ENCODE measurements around the gene C18orf63.
"Not testable (repeated sequence)": the region's sequence is repeated elsewhere in the genome, so short reads cannot be mapped to it uniquely, and the experiment has no call there.

C18orf63 gene

DNA sequence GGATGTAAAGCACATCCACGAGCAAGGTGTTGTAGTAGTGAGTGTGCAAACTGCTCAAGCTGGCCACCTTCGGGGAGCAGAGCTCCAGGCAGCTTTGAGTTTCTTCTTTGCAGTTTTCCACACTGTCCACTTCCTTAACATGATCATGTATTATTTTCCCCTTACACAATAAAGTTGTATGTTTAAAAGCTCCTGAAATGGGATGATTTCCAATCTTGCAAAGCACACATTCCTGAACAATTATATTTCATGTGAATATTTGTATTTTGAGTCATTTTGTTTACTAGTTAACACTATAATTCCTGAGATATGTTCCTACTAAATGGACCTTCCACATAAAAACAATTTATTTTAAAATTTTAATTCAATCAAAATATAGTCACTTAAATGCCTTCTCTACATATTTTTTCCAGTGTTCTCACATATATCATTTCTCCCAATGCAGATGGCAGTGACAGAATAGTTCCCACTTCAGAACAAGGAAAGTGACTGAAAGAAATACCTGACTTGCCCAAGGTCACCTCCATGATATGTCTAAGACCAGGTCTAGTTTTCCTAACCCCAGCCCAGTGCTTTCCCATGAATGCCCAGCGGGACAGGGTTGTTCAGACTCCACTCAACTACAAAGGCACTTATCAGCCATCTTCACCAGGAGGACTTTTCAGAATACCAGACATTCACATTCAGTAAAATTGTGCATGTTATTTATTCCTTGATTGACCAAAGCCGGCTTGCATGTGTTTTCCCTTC is 29.4 kb upstream of the C18orf63 start:
- no peak for DNase-seq (ENCODE audit: low spot score)

DNA sequence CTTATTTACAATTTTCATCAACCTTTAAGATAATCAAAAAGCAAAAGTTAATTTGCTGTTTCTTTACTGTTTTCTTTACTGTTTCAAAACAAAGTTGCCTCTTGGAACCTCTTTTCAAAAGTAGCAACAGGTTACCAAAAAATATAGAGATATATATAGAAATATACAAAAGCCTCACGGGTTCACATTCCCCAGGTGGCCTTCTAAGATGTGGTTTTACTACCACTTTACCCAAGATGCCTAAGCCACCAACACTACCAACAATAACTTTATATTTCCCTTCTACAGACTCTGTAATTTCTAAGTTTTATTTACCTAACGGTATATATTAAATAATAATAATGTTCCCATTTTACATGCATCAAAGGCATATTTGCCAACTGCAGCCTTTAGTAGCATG is 28.8 kb upstream of the C18orf63 start:
- DNase-seq (ENCODE audit: low spot score), result no peak

DNA sequence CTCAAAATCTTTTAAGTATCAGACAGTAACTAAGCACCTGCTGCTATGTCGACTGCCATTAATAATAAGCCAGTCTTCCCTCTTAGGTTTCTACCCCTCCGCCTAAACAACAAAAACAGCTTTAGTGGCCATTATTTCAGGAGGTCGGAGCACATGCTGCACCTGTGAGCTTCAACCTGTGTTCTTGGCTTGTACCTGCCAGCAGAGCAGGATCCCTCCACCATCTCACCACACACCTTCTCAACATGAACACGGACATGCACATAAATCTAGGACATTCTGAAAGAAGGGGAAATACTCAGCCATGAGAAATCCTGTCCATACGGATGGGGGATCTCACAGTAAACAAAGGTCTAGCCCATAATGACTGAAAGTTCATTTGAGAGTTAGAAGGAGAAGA is 27.6 kb upstream of the C18orf63 start:
- DNase-seq (ENCODE audit: low spot score), result no peak

DNA sequence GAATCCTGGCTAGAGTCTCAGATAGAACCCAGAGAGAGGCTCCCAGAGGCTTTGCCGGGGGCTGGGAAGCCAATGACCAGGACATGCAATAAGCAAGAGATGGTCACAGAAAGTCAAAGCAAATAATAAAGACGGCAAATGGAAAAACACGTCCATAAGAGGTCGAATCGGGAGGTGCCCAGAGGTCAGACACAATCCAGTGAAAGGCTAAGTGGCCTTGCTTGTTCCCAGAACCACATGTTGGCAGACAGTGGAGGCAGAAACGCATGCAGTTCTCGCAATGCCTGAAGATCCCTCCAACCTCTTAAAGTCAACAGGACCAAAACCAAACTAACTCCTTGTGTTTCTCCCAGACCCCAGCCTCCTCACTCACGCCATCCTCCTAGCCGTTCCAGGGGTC is 26.9 kb upstream of the C18orf63 start:
- DNase-seq (ENCODE audit: low spot score), result no peak

DNA sequence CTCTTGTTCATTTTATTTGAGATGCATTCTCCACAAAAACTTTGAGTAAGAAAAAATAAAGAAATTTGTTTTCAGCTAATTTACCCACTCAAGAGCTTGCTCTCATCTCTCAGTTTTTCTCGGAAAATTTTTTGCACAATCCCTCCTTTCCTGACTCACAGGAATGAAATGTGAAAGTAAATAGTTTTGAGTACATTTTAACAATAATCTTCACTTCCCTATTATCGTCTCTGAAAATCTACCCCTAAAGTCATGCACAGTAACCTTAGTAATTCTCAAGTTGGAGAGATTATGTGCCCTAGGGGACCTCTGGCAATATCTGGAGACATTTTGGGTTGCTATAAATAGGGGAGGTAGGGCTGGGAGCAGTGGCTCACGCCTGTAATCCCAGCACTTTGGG is 26.5 kb upstream of the C18orf63 start:
- DNase-seq (ENCODE audit: low spot score), result no peak

DNA sequence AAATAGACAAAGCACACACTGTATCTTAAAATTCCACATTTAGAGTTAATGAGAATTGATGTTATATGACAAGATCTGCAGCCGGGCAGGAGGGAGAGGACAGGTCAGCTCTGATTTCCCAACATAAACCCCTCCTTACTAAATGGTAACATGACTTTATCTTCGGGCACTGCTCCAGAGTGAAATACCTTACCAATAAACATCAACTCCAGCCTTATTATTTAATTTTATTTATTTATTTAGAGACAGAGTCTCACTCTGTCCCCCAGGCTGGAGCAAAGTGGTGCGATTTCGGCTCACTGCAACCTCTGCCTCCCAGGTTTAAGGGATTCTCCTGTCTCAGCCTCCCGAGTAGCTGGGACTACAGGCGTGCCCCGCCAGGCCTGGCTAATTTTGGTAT is 25.6 kb upstream of the C18orf63 start:
- DNase-seq (ENCODE audit: low spot score), result no peak

DNA sequence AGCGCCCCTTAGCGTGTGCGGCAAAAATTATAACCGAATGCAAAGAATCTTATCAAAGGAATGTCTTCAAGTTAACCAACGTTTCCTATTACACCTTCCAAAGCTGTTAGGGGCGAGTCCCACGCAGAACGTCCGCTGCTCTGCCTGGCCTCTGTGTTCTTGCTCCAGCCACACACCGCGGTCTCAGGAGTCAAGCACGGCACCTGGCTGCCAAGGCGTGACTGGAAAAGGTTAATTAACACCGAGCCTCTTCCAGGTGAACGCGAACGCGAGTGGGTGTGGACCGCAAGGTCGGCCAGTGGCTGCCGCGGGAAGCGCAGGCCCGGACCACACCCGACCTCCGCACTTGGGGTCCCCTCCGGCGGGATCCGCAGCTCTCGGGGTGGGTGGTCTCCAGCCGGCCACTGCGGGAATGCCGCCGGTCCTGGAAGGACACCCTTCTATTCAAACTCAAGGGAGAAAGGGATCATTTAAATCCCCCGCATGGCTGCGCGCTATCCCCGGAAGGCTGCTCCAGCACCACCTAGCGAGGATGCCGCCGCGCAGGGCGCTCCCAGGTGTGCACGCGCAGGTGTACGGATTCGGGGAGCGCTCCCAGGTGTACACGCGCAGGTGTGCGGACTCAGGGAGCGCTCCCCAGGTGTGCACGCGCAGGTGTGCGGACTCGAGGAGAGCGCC is 24.7 kb upstream of the C18orf63 start:
- DNase-seq (ENCODE audit: low spot score), result no peak

DNA sequence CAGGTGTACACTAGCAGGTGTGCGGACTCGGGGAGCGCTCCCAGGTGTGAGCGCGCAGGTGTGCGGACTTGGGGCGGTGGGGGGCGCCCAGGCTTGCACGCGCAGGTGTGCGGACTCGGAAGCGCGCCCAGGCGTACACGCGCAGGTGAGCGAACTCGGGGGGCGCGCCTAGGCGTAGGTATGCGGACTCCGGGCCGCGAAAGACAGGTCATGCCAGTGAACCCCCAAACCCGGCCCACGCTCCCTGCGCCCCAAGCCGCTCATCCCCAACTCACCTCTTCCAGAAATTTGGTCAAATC is 24.2 kb upstream of the C18orf63 start:
- no peak for DNase-seq (ENCODE audit: low spot score)

DNA sequence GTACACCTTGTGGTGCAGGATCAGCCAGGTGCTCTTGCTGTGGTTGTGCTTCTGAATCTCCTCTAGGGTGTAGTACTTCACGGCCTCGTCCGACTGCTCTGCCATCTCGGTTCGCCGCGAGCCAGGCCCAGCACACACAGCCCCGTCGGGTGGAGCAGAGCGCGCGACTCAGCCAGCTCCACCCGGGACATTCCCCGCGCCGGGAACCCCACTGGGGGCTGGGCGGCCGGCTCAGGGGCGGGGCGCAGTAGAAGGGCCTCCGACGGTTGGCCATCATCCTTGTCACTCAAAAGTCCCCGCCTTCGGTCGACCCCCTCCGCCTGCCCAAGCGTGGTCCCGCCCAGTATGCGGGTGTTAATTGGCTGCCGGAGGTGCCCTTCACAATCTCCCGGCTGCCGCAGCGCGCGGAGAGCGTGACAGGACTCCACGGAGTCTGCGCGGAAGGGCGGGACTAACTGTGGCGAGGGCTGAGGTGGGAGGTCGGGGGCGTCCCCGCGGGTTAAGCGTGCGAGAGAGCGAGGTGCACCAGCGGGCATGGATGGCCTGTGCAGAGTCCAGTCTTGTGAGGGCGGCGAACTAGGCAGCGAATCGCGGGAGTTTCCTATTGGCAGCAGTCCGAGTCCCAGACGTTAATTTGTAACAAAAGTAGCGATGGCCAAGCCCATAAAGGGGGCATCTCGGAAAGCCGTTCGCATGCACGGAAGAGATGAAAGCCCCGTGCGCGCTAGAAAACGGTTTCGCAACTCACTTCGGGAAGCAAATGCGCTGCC is 23.7 kb upstream of the C18orf63 start, which contains the start of gene CYB5A:
Gene CYB5A, minus strand, starts transcription at position 193 of the 770 bp plus-strand sequence. Its CDS starts 88 bp downstream, at position 105.
- peak; percentile 95 for DNase-seq (ENCODE audit: low spot score)

DNA sequence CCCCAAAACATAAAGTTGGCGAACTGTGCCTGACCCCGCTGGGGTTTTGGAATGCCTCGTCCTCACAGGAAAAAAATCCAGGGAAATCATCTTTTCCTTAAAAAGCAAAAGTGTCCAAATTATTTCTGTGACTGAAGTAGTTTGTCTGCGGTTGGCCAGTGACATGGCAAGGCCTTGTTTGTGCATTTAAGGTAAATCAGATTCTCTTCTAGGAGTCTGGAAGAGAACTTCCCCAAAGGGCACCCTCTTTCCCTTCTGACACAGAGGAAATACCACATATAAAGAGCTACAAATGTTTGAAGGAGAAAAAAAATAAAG is 23.1 kb upstream of the C18orf63 start:
- DNase-seq (ENCODE audit: low spot score), result no peak

DNA sequence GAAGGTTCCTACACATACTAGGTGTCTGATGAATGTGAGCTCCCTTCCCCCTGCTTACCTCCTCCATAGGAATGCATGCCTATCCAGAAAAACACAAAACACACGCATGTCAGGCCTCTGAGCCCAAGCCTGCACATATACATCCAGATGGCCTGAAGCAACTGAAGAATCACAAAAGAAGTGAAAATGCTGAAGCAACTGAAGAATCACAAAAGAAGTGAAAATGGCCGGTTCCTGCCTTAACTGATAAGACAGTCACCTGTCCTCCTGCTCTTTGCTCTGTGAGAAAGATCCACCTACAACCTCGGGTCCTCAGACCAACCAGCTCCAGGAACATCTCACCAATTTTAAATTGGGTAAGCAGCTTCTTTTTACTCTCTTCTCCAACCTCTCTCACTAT is 22.7 kb upstream of the C18orf63 start:
- not testable (repeated sequence) for DNase-seq (ENCODE audit: low spot score)

DNA sequence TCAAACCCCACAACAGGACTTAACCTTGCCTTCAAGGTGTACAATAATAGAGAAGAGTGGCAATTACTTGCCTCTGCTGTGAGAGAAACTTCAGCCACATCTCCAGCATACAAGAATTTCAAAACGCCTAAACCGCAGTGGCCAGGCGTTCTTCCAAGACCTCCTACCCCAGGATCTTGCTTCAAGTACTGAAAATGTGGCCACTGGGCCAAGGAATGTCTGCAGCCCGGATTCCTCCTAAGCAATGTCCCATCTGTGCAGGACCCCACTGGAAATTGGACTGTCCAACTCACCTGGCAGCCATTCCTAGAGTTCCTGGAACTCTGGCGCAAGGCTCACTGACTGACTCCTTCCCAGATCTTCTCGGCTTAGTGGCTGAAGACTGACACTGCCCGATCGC is 21.1 kb upstream of the C18orf63 start:
- DNase-seq (ENCODE audit: low spot score), result no peak

DNA sequence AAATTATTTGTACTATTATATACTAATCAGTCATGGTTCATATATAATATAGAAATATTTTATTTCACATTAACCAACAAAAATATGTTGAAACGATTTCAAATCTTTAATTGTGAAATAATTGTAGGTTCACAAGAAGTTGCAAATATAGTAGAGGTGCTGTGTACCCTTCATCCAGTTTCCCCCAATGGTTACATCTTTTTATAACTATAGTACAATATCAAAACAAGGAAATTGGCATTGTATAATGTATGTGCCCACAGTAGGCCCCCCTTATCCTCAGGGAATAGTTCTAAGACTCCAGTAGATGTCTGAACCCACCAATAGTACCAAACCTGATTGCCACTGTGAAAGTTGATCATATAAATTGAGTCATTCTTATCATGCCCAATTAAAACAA is 16.5 kb upstream of the C18orf63 start:
- no peak for DNase-seq (ENCODE audit: low spot score)

DNA sequence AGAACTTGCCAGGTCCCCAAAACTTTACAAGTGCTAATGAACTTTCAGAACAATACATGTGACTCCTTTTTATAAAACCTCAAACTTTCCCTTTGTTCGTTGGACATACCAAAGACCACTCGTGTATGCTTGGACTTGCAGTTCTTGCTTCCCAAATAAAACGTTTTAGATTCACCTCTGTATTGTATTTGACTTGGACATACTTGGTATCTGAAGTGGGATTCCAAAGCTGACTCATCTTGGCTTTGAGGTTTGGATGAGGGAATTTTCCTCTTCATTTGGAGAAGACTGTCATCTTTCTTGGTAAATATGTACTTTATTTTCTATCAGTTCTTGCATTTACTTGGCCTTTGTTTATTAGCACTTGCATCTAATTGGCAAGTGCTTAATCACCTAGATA is 15.9 kb upstream of the C18orf63 start:
- DNase-seq (ENCODE audit: low spot score), result no peak

DNA sequence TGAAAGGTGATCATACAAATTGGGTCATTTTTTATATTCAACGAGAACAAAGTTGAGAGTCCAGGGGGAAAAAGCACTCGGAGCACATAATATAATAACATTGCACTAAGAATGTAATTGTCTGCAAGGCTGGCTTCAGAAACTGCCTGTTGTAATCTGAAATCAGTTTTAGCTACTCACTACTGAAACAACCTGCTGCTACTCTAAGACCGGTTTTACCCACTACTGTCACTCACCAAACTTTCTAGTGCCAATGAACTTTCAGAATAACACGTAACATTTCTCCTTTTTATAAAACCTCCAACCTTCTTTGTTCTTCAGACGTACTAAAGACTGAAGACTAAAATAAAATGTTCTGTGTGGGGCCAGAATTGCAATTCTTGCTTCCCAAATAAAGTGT is 12.3 kb upstream of the C18orf63 start:
- no peak for DNase-seq (ENCODE audit: low spot score)

DNA sequence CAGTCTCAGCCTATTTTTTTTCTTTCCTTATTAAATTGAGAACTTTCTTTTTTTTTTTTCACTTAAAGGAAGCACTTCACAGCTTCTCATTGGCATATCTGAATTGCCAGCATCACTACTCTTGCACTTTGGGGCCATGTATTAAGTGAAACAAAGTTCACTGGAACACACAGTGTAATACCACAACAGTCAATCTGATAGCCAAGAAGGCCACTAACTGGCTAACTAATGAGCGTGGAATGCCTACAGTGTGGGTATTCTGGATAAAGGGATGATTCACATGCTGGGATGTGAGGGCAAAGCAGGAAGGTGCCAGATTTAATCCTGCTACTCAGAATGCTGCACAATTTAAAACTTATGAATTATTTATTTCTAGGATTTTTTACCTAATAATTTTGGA is 11.7 kb upstream of the C18orf63 start:
- no peak for DNase-seq (ENCODE audit: low spot score)

DNA sequence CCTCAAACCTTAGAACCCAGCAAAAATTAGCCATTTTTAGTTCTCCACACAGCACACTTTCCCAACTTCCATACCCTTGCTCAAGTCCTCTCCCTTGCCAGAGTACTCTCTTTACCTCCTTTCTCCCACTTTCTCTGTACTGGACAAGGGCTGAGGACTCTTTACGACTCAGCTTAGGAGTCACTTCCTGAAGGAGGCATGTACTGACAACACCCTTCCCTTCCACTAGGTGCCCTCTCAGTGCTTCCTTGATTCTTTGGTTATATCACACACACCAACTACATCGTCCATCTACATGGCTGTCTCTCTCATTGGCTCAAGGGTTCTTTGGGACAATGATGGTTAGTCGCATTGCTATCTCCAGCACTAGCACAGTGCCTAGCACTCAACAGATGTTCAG is 5.2 kb upstream of the C18orf63 start:
- peak; percentile 13 for DNase-seq (ENCODE audit: low spot score)

DNA sequence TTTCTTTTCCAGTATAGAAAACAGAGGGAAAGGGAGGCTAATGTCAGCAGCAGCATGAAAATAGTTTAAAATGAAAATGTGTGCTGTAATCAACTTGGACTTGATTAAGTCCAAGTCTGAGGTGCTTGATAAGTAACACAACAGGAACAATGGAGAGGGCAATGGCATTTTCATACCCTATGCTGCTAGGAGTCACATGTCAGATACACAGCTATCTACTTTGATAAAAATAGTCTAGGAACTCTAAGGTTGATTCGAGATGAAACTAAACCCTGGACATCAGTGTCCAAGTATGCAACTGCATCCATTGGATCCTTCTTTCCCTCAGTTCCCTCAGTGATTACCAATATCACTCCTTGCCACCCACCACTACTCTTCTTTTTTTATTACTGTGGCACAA is 4.6 kb upstream of the C18orf63 start:
- DNase-seq (ENCODE audit: low spot score), result no peak

DNA sequence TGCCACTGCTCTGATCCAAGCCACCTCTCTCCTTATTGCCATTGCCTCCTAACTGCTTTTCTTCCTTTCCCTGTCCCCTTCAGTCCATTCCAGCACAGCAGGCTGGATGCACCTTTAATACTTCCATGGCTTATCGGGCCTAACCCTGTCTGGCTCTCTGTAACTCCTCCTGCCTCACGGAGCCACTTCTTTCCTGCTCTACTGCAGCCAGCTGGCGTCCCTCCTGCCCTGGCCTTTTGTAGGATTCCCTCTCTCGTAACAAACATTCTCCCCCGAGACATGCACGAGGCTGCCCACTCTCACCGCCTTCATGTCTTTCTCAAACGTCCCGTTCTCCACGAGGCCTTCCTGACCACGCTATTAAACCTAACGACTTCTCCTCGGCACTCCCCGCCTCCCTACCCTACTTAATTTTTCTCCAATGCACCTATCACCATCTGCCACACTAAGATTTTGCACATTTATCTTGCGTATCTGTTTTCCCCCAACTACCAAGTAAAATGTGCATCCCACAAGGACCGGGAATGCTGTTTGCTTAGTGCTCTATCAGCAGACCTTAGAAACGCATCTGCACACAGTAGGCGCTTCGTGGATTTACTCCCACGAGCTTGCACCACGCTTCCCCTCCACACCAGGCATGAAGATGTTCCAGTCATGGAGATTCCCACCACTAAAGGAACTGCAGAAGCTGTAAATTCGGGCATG is 728 bp upstream of the C18orf63 start:
- no peak for DNase-seq (ENCODE audit: low spot score)

DNA sequence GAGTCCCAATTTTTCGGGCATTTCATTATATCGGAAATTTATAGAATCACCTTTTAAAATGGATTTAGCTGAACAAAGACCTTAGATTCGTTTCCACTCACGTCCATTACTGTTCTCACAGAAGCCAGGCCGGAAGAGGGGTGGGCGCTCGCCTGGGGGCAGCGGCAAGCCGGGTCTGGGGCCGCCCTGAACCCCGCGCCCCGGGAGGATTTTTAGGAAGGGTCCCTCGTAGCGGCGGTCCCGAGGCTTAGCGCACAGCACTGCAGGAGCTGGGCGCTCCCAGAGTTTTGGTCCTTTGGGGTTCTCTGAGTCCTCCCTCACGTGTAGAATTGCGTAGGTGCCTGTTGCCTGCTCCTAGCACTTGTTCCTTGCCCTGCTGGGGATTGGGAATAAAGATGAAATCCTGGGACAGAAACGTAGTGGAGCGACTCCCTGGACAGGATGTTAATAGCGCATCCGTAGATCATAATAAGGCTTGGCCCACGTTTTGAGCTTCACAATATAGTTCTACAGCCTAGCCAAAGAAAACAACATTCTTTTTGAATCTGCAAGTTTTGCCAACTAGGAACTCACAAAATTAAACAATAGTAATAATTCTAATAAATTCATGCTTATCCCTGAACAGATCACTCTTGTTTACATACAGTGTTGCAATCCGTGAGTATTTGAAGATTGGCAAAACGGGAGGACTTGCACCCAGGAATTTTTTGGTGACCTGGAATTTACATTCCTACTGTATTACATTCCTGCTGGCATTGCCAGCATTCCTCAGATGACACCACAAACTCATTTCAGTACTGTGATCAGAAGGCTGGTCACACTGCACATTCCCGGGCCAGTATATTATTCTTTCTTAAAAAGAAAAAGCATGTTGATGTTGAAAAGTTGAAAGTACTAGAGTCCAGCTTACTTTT is 875 bp downstream of the C18orf63 start:
- DNase-seq (ENCODE audit: low spot score), result no peak

DNA sequence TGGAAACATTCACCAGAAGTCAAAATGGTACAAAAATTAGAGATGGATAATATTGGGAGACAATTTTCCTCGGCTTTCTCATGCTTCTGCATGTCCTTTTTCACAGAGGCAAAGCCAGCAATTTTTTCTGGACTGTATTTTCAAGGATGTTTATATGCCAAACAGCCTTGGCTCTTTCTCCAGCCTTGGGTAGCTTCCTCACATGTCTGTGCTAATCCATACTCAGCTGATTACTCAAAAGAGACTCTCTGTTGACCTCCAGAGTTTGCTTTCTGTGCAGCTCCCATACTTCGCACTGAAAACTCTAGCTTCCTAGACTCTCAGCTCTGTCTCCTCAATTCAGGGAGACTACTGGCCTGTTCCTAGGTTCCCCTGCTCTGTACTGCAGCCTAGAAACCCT is 10.6 kb downstream of the C18orf63 start:
- no peak for DNase-seq (ENCODE audit: low spot score)

DNA sequence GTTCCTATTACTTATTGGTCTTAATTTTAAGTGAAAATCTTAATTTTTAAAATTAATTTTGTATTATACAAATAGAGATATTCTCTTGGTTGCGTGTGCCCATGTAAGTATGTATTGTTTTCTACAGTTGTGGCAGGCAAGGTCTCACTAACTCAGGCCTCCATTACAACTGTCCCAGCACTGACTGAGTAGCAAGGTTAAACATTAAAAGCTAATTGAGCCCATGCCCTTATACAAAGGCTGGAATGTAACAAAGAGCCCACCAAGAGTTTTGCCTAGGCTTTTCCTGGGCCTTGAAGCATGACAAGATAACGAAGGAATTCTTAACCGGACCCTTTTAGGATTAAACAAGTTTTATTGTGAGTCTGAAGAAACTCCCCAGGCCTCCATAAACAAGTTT is 11.2 kb downstream of the C18orf63 start:
- DNase-seq (ENCODE audit: low spot score), result not testable (repeated sequence)
